NCI-H1930 (cell line): ENCODE measurements around the gene TPM2.
"Not testable (repeated sequence)": the region's sequence is repeated elsewhere in the genome, so short reads cannot be mapped to it uniquely, and the experiment has no call there.

ENCODE experiments used
- DNase-seq, 2 experiments: peaks; one replicate each; lab custom pipeline; 2025; lab: John Stamatoyannopoulos, UW

TPM2 gene

GRCh38 chr9:35653611-35654010 is 36.1 kb downstream of the TPM2 start:
- DNase-seq, result no peak

- no peak for DNase-seq
Measured at GRCh38 chr9:35652829-35653209, 36.9 kb downstream of the TPM2 start.

DNA sequence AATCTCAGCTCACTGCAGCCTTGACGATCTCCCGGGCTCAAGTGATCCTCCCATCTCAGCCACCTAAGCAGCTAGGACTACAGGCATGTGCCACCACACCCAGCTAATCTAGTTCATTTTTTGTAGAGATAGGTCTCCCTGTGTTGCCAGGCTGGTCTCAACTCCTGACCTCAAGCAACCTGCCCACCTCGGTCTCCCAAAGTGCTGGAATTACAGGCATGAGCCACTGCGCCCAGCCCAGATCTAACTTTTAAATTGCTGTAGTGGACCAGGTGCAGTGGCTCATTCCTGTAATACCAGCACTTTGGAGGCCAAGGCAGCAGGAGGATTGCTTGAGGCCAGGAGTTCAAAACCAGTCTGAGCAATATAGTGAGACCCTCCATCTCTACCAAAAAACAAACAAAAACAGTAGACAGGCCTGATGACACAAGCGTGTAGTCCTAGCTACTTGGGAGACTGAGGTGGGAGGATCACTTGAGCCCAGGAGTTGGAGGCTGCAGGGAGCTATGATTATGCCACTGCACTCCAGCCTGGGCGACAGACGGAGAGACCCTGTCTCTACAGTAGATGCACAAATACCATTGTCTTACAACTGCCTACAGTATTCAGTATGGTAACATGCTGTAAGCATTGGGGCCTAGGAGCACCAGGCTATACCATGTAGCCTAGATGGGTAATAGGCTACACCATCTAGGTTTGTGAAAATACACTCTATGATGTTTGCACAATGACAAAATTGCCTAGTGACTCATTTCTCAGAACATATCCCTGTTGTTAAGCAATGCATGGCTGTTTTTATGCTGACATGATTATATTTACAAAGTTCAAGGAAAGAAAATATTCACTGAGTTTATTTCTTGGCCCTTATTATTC is 37.5 kb downstream of the TPM2 start:
- no peak for DNase-seq

DNA sequence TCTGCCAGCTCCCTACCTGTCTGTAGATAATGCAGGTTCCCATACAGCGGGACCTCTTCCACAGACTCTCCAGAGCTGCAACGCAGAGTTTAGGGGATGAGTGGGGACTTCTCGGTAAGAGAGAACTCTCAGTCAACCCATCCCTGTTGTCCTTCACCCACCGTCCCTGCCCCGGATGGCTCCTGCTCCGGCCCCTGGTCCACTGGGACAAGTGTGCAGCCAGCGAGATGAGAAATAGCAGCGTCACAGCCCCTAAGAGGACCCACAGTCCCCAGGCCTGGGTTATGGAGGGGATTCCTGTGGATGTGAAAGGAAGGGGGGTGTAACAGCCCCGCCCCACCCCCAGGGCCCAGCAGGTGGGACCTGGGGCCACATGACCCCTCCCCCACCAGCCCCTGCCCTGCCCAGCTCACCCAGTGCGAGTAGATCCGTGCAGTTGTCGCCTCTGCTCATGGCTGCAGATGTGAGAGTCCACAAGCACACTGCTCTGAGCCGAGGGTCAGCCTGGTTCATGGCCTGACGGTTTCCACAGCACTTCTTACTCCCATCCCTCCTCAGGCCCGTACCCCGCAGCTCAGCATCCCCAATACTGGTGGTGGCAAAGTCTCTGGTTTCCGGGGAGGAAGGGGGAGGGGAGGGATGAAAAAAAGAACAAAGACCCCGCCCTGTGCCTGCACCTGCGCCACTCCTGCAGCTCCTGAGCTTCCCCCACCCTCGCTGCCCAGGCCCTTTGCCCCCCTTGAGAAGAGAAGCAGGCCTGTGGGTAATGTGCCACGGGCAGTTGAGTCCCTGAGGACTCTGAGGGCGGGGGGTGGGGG is 39.2 kb downstream of the TPM2 start, which contains the start of gene SIT1:
Gene SIT1, minus strand, starts transcription at position 591 of the 818 bp plus-strand sequence. Its CDS starts 78 bp downstream, at position 513.
- no peak for DNase-seq

GRCh38 chr9:35649431-35650340 is 40.0 kb downstream of the TPM2 start:
- no peak for DNase-seq

- peak; percentile 88 to 92 for DNase-seq
Measured at GRCh38 chr9:35646533-35647265, 43.0 kb downstream of the TPM2 start.

DNA sequence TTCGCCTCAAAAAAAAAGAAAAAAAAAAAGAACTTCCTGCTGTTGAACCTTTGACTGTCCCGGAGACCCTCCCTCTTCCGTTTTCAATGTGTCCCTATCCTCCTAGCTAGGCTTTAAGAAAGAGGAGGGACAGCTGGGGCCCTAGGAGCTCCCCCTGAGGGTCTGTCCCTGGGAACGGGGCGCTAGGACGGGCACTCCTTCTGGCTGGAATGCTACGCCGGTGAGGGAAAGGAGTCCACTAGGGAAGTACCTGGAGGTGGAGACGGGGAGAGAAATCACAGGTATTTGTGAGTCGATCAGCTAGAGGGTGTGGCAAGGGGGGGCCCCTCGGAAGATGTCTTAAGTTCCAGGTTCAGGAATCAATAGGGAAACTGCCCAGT is 43.6 kb downstream of the TPM2 start:
- no peak for DNase-seq

DNA sequence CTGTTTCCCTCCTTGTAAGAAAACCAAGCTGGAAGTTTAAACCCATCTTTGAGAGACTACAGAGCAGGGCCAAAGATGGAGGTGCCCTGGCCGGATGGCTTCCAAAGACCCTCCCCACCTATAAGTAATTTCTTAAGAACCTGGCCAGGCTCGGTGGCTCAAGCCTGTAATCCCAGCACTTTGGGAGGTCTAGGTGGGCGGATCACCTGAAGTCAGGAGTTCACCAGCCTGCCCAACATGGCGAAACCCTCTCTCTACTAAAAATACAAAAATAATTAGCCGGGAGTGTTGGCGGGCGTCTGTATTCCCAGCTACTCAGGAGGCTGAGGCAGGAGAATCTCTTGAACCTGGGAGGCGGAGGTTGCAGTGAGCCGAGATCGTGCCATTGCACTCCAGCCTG is 44.0 kb downstream of the TPM2 start:
- DNase-seq, result not testable (repeated sequence)

DNA sequence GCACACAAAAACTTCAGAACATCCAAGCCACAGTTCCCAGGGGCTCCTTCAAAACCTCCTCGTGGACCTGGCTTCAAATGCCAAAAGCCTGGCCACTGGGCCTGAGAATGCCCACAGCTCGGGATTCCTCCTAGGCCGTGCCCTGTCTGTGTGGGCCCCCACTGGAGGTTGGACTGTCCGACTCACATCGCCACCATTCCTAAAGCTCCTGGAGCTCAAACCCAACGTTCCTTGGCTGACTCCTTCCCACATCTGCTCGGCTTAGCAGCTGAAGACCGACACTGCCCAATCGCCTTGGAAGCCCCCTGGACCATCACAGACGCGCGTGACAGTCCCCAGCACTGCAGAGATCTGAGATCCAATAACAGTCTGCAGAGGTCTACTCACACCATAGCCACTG is 46.7 kb downstream of the TPM2 start:
- no peak for DNase-seq

DNA sequence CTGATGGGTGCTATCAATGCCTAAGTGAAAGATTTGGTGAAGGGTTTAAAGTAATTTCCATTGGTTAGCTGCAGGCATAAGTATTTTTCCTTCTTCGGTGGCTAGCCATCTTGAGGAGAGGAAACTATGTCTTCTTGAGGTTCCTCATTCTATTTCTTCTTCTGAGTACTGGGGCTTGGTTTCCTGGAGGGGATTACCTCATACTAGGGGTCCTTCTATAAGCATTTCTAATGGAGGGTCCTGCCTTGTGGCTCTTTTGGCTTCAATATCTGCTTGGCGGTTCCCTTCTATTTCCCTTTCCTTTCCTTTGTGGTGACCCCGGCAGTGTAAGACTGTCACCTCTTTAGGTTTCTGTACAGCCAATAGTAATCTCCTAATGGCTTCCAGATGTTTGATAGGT is 48.2 kb downstream of the TPM2 start:
- DNase-seq, result not testable (repeated sequence)

DNA sequence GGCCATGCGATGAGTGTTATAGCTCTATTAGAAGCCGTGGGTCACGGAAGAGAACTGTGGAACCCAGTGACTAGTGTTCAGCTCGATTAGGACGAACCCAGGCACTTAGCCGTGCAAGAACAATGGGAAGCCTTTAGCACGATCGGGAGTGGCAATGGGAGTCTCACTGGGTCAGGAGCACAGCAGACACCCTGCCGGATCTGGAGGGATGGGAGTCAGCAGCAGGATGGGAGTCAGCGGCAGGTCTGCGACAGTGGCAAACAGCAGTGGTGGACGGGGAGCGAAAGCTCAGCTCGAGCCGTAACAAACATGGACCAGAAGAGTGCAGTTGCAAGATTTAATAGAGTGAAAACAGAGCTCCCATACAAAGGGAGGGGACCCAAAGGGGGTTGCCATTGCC is 49.3 kb downstream of the TPM2 start:
- DNase-seq, result not testable (repeated sequence)

- DNase-seq, result no peak
Measured at GRCh38 chr9:35639631-35640030, 50.1 kb downstream of the TPM2 start.

- DNase-seq, result not testable (repeated sequence)
Measured at GRCh38 chr9:35639225-35639624, 50.5 kb downstream of the TPM2 start.

- DNase-seq, result not testable (repeated sequence)
Measured at GRCh38 chr9:35638751-35639150, 51.0 kb downstream of the TPM2 start.

GRCh38 chr9:35637427-35637955 is 52.2 kb downstream of the TPM2 start:
- DNase-seq, result not testable (repeated sequence)

DNA sequence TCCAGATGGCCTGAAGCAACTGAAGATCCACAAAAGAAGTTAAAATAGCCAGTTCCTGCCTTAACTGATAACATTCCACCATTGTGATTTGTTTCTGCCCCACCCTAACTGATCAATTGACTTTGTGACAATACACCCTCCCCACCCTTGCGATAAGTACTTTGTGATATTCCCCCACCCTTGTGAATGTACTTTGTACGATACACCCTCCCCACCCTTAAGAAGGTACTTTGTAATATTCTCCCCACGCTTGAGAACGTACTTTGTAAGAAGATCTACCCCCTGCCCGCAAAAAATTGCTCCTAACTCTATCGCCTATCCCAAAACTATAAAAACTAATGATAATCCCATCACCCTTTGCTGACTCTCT is 52.9 kb downstream of the TPM2 start:
- not testable (repeated sequence) for DNase-seq

DNA sequence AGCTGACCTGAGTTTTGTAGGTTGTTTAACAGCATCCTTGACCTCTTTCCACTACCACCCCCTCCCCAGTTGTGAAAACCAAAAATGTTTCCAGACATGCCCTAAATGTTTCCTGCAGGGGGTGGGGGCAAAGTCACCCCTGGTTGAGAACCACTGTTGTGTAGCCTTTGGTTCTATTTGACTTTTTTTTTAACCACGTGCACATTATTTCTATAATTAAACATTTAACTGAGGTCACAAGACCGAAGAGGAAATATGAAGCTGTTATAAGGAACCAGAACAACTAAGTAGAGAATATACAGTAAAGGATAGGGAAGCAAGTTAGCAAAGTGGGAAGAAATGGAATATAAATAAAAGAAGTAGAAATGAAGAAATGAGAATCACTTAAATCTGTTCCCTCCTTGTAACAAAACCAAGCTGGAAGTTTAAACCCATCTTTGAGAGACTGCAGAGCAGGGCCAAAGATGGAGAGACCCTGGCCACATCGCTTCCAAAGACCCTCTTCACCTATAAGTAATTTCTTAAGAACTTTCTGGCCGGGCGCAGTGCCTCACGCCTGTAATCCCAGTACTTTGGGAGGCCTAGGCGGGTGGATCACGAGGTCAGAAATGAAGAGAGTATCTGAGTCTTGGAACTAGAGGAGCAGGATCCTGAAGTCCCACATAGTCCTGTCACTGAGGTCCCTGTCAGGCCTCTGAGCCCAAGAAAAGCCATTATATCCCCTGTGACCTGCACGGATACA is 53.4 kb downstream of the TPM2 start:
- DNase-seq, result no peak

- no peak for DNase-seq
Measured at GRCh38 chr9:35635730-35636129, 54.0 kb downstream of the TPM2 start.
